NB4 (cell line): ENCODE measurements around the gene EBF3.

ENCODE experiments used
- DNase-seq: peaks from one replicate; pipeline ENCODE4 v3.0.0; 2010; ENCODE audit warnings: low read depth
- H3K4me3 ChIP-seq: one replicate; pipeline ENCODE4 v1.5.1; 2011; ENCODE audit warnings: mild to moderate bottlenecking, low read depth, low read length, moderate library complexity
- CTCF ChIP-seq: IDR thresholded peaks from one replicate; pipeline ENCODE4 v1.5.1; 2012; ENCODE audit warnings: low read depth, low read length
- MAX ChIP-seq: IDR thresholded peaks from 2 replicates; pipeline ENCODE4 v1.6.1; 2011; ENCODE audit warnings: low read depth, low read length
- MYC ChIP-seq: IDR thresholded peaks from 2 replicates; pipeline ENCODE4 v1.6.1; 2011; ENCODE audit warnings: low read depth, low read length
- POLR2A ChIP-seq: IDR thresholded peaks from 2 replicates; pipeline ENCODE4 v1.6.1; 2011; ENCODE audit warnings: mild to moderate bottlenecking; ENCODE audit not compliant: insufficient read length; ENCODE audit errors: extremely low read depth

EBF3 gene

GRCh38 chr10:129992356-129992755 is 28.3 kb upstream of the EBF3 start:
- TF ChIP-seq CTCF: no peak
- DNase-seq: no peak
- no peak overlapping the region for H3K4me3 ChIP-seq

- no peak for TF ChIP-seq MAX
- TF ChIP-seq CTCF: no peak
- no peak for TF ChIP-seq MYC
- TF ChIP-seq POLR2A: no peak
- no peak overlapping the region for H3K4me3 ChIP-seq
- no peak for DNase-seq
These were observed 18.8 kb upstream of the EBF3 start for GRCh38 chr10:129982825-129983224.

GRCh38 chr10:129978980-129979379 is 14.9 kb upstream of the EBF3 start:
- no peak overlapping the region for H3K4me3 ChIP-seq
- no peak for DNase-seq
- TF ChIP-seq MAX: no peak
- no peak for TF ChIP-seq MYC

- DNase-seq: no peak
- no peak overlapping the region for H3K4me3 ChIP-seq
- TF ChIP-seq POLR2A: no peak
- no peak for TF ChIP-seq MAX
- TF ChIP-seq CTCF: no peak
- TF ChIP-seq MYC: no peak
These were observed 14.2 kb upstream of the EBF3 start for GRCh38 chr10:129978322-129978721.

- DNase-seq: no peak
- no peak for TF ChIP-seq POLR2A
- TF ChIP-seq CTCF: no peak
- TF ChIP-seq MYC: no peak
- TF ChIP-seq MAX: no peak
- no peak overlapping the region for H3K4me3 ChIP-seq
These were observed 13.7 kb upstream of the EBF3 start for GRCh38 chr10:129977794-129978193.

GRCh38 chr10:129973674-129974059 is 9.6 kb upstream of the EBF3 start:
- no peak for DNase-seq
- H3K4me3 ChIP-seq: no peak overlapping the region
- TF ChIP-seq MYC (no peak), CTCF (no peak), MAX (no peak), POLR2A (no peak)
